NCI-H82 treated with DMSO at 0.1 percent for 48 hours (cell line): ENCODE data around the gene YPEL3.

Experiments used
- DNase-seq: peaks from one replicate; lab custom pipeline; 2025; ENCODE audit not compliant: unreplicated experiment; lab: John Stamatoyannopoulos, UW

The YPEL3 gene

DNA sequence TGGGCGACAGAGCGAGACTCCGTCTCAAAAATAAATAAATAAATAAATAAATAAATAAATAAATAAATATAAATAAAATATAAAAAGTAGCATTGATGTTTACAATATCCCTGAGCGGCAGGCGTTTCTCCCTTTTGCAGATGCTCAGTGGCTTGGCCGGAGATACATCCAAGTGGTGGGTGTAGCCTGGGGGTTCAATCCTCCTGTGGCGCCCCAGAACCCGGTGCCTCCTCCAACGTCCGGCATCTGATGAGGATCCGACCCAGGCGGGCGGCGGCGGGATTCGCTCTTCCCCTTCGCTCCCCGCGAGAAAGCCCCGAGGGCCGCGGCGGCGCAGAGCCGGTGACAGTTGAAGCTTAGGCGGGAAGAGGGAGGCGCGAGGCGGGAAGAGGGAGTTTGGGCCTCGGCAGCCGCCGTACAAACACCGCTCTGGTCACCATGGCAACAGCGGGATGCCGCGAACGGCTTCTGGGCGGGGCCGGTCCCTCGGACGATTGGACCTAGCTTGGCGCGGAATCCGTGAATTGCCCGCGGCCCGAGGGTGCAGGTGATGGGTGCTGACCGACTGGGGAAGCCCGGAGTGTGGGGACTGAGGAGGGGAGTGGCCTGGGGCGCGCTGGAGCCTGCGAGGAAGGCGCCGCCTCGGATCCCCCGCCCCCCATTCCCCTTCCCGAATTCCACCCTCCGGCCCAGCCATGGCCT is 43.2 kb downstream of the YPEL3 start:
- DNase-seq, result peak; percentile 74

DNA sequence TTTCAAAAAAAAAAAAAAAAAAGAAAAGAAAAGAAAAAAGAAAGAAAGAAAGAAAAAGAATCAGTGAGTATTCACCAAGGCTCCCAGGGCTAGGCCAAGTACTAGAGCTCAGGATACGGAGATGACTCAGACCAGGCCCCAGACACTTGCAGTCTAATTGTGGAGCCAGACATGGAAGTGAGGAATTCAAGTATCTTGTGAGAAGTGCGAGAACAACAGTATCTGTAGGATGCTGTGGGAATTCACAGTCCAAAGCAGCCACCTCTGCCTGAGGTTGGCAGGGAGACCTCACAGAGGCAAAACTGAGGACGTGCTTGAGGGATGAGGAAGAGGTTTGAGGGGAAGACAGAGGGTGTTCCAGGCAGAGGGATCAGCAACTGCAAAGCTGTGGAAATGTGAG is 44.5 kb downstream of the YPEL3 start:
- no peak for DNase-seq

DNA sequence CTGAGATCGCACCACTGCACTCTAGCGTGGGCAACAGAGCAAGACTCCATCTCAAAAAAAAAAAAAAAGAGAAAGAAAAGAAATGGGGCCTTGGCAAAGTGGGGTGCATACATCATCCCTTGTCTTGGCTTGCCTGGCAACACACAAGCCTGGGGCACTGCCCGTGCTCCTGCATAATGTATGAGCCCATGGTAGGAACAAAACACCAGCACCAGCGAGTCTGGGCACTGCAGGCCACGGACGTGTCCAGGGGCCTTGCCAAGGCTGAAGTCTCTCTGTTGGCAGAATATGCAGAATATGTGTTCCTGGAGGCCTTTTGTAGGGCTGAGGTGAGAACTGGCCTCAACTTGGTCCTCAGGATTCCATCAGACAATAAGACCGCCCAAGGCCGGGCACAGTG is 46.1 kb downstream of the YPEL3 start:
- no peak for DNase-seq

DNA sequence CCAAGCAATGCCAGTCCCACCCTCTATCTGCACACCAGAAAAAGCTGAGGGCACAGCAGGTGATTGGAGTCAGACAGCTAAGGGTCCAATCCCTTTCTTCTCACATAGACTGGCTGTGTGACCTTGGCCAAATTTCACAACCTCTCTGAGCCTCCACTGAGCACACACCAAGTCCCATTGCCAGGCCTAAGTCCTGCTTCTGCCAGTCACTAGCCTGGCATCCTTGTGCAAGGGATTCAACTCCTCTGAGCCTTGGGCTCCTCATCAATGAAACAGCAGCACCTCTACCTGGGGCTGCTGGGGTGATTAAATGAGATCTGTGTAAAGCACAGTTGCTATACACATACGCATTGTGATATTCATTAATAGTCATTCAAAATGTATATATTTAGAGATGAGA is 49.4 kb downstream of the YPEL3 start:
- DNase-seq, result no peak

DNA sequence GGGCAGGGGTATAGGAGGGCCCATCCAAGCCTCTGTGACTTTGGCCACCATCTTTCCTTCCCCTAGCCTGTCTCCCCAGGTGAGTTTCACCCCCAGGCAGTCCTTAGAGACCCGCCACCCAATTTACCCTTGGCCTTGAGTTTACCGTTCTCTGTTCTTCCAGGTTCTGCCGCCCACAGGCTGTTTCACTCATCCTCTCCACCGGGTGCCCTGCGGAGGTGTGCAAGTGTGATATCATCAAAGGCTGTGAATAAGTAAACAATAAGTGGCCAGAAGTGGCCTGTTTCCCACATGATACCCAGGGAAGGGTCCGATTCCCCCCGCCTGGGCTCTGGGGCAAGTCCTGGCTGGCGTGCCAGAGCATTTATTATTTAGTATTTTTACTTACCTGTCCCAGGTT is 49.8 kb downstream of the YPEL3 start:
- no peak for DNase-seq
